H1 (cell line): ENCODE measurements around the gene SLC2A4RG. TPM values are rescaled to one million over a fixed set of nuclear protein-coding genes. Genes with fewer than 3 reads are reported as not detected.

Experiments used
- CTCF ChIA-PET: fragments of 300-600 bp; sonication (Branson Sonifier 250); formaldehyde crosslinking; loops from one replicate; lab custom pipeline; 2021; ENCODE audit not compliant: partially characterized antibody; lab: Charles Lee
- POLR2A ChIA-PET: fragments of 300-600 bp; sonication (Branson Sonifier 250); formaldehyde crosslinking; loops from one replicate; lab custom pipeline; 2021; ENCODE audit warnings: inconsistent platforms; ENCODE audit not compliant: partially characterized antibody; lab: Charles Lee
- DNase-seq, 2 experiments: peaks; one replicate each; pipeline versions ENCODE4 v3.0.0 to v3.0.0-alpha.2; 2010 to 2022; ENCODE audit warnings: low spot score in 2 of 2, low read depth in 1 of 2, mixed read lengths in 1 of 2
- FAIRE-seq: peaks from 2 replicates; lab custom pipeline; 2011; peaks lifted over from hg19 to GRCh38; lab: Jason Lieb, UNC
- H2AFZ ChIP-seq: 2 replicates; pipeline ENCODE4 v1.8.1; 2012; ENCODE audit warnings: low read length, inconsistent platforms
- H2AK5ac ChIP-seq: 2 replicates; pipeline ENCODE4 v1.6.1; 2013; ENCODE audit warnings: low read depth, low read length
- H2BK120ac ChIP-seq: replicated peaks from 2 replicates; pipeline ENCODE3; 2013; ENCODE audit warnings: low read depth, low read length, inconsistent platforms
- H2BK12ac ChIP-seq: 2 replicates; pipeline ENCODE4 v1.6.1; 2013; ENCODE audit warnings: low read depth, low read length
- H2BK15ac ChIP-seq: 2 replicates; pipeline ENCODE4 v1.6.1; 2013; ENCODE audit warnings: low read length
- H2BK20ac ChIP-seq: 2 replicates; pipeline ENCODE4 v1.6.1; 2013; ENCODE audit warnings: low read length
- H2BK5ac ChIP-seq: 2 replicates; pipeline ENCODE4 v1.6.1; 2013; ENCODE audit warnings: low read depth, low read length
- H3K14ac ChIP-seq: 2 replicates; pipeline ENCODE4 v1.6.1; 2013; ENCODE audit warnings: inconsistent platforms; ENCODE audit not compliant: insufficient read length
- H3K18ac ChIP-seq: 2 replicates; pipeline ENCODE4 v1.6.1; 2013; ENCODE audit warnings: low read length; ENCODE audit errors: extremely low read depth
- H3K23ac ChIP-seq: 2 replicates; pipeline ENCODE4 v1.6.1; 2013; ENCODE audit warnings: inconsistent platforms; ENCODE audit not compliant: insufficient read length
- H3K23me2 ChIP-seq: 2 replicates; pipeline ENCODE4 v1.6.1; 2013; ENCODE audit warnings: low read depth, low read length
- H3K27ac ChIP-seq: 2 replicates; pipeline ENCODE4 v1.6.1; 2011; ENCODE audit warnings: low read depth, low read length, inconsistent platforms
- H3K27me3 ChIP-seq, 4 experiments: replicated peaks in 1 of 4; 1 replicate in 1 of 4; 2 replicates in 3 of 4; pipeline versions ENCODE4 v1.6.1 to v1.8.1; 2011 to 2013; ENCODE audit warnings: low read length in 3 of 4, mild to moderate bottlenecking in 3 of 4, inconsistent platforms in 2 of 4, mixed read lengths in 2 of 4, moderate library complexity in 1 of 4; ENCODE audit not compliant: control insufficient read depth in 3 of 4, insufficient read depth in 3 of 4; ENCODE audit errors: extremely low read depth in 1 of 4
- H3K36me3 ChIP-seq, 4 experiments: 2 replicates each; pipeline versions ENCODE4 v1.6.1 to v1.8.1; 2011 to 2013; ENCODE audit warnings: mild to moderate bottlenecking in 4 of 4, low read length in 3 of 4, moderate library complexity in 2 of 4, control low read depth in 1 of 4, inconsistent platforms in 1 of 4; ENCODE audit not compliant: insufficient read depth in 4 of 4, control insufficient read depth in 2 of 4
- H3K4ac ChIP-seq: replicated peaks from 2 replicates; pipeline ENCODE3; 2013; ENCODE audit warnings: low read length, low read depth, mixed read lengths, inconsistent platforms; ENCODE audit not compliant: insufficient read length
- H3K4me1 ChIP-seq, 4 experiments: replicated peaks in 1 of 4; 1 replicate in 1 of 4; 2 replicates in 3 of 4; pipeline versions ENCODE4 v1.6.1 to v1.8.1; 2011 to 2013; ENCODE audit warnings: low read length in 3 of 4, inconsistent platforms in 2 of 4, mixed read lengths in 1 of 4; ENCODE audit not compliant: insufficient read depth in 4 of 4, control insufficient read depth in 3 of 4
- H3K4me2 ChIP-seq, 2 experiments: 2 replicates each; pipeline versions ENCODE4 v1.6.1 to v1.8.1; 2011 to 2013; ENCODE audit warnings: low read depth in 2 of 2, low read length in 2 of 2, control low read depth in 1 of 2, inconsistent platforms in 1 of 2, mild to moderate bottlenecking in 1 of 2; ENCODE audit not compliant: insufficient read depth in 1 of 2
- H3K4me3 ChIP-seq, 4 experiments: fragments of 200-600, 300-600 bp in 1 of 4; sonication (generic), shearing (Covaris generic), sonication (Bioruptor Twin) in 1 of 4; 2 replicates each; pipeline versions ENCODE4 v1.5.1 to v1.8.1; 2011 to 2016; ENCODE audit warnings: low read length in 4 of 4, low read depth in 3 of 4, control low read depth in 2 of 4, inconsistent platforms in 2 of 4, mild to moderate bottlenecking in 2 of 4, mixed read lengths in 1 of 4, moderate library complexity in 1 of 4; ENCODE audit not compliant: insufficient read depth in 2 of 4; ENCODE audit errors: extremely low read depth in 1 of 4
- H3K56ac ChIP-seq: replicated peaks from 2 replicates; pipeline ENCODE3; 2013; ENCODE audit warnings: low read depth, mild to moderate bottlenecking, mixed read lengths, low read length, inconsistent platforms; ENCODE audit not compliant: insufficient read length
- H3K79me1 ChIP-seq: 2 replicates; pipeline ENCODE4 v1.6.1; 2013; ENCODE audit warnings: low read depth, low read length, control low read depth
- H3K79me2 ChIP-seq, 2 experiments: 2 replicates each; pipeline versions ENCODE4 v1.6.1 to v1.8.1; 2012 to 2013; ENCODE audit warnings: low read length in 2 of 2, mild to moderate bottlenecking in 2 of 2, inconsistent platforms in 1 of 2; ENCODE audit not compliant: insufficient read depth in 2 of 2, control insufficient read depth in 1 of 2
- H3K9ac ChIP-seq, 4 experiments: replicated peaks in 1 of 4; 1 replicate in 1 of 4; 2 replicates in 3 of 4; pipeline versions ENCODE4 v1.6.1 to v1.8.1; 2011 to 2013; ENCODE audit warnings: low read depth in 3 of 4, low read length in 3 of 4, control low read depth in 2 of 4, mild to moderate bottlenecking in 2 of 4, moderate library complexity in 2 of 4, inconsistent platforms in 1 of 4; ENCODE audit errors: extremely low read depth in 1 of 4
- H3K9me3 ChIP-seq, 2 experiments: 2 replicates each; pipeline versions ENCODE4 v1.6.1 to v1.8.1; 2012 to 2013; ENCODE audit warnings: mild to moderate bottlenecking in 2 of 2, moderate library complexity in 2 of 2, control low read depth in 1 of 2, inconsistent platforms in 1 of 2, low read depth in 1 of 2, low read length in 1 of 2, mixed read lengths in 1 of 2; ENCODE audit not compliant: insufficient read depth in 2 of 2
- H4K20me1 ChIP-seq, 2 experiments: replicated peaks in 1 of 2; 2 replicates each; pipeline versions ENCODE3 to v1.8.1; 2011 to 2013; ENCODE audit warnings: inconsistent platforms in 2 of 2, low read length in 2 of 2, mild to moderate bottlenecking in 1 of 2; ENCODE audit not compliant: insufficient read depth in 2 of 2, control insufficient read depth in 1 of 2
- H4K5ac ChIP-seq: 2 replicates; pipeline ENCODE4 v1.6.1; 2013; ENCODE audit warnings: low read length, low read depth, mixed read lengths, inconsistent platforms; ENCODE audit not compliant: insufficient read length
- H4K8ac ChIP-seq: 2 replicates; pipeline ENCODE4 v1.8.0; 2013; ENCODE audit warnings: mild to moderate bottlenecking, moderate library complexity, low read length, inconsistent platforms; ENCODE audit not compliant: insufficient read depth; ENCODE audit errors: extremely low read depth
- H4K91ac ChIP-seq: replicated peaks from 2 replicates; pipeline ENCODE3; 2013; ENCODE audit warnings: low read length, mixed read lengths, inconsistent platforms; ENCODE audit not compliant: insufficient read length
- CBX5 ChIP-seq: fragments of 300-800, 300-1000 bp; sonication (generic); IDR thresholded peaks from 2 replicates; pipeline ENCODE4 v1.7.1; 2016; ENCODE audit warnings: antibody characterized with exemption, low read length, low read depth
- CBX8 ChIP-seq: fragments of 300-800, 300-1000 bp; sonication (generic); IDR thresholded peaks from 2 replicates; pipeline ENCODE4 v1.7.1; 2016; ENCODE audit warnings: low read depth, low read length, borderline replicate concordance
- CHD2 ChIP-seq: IDR thresholded peaks from 2 replicates; pipeline ENCODE4 v1.6.1; 2012; ENCODE audit warnings: low read length, improper control_type of control experiment
- CREB1 ChIP-seq: IDR thresholded peaks from 2 replicates; pipeline ENCODE4 v1.6.1; 2012; ENCODE audit warnings: inconsistent platforms
- CTBP2 ChIP-seq: IDR thresholded peaks from 2 replicates; pipeline ENCODE4 v1.7.0; 2011; ENCODE audit warnings: borderline replicate concordance, mild to moderate bottlenecking, moderate library complexity, mixed read lengths, low read length; ENCODE audit not compliant: insufficient read depth, insufficient read length
- JUN ChIP-seq: IDR thresholded peaks from 2 replicates; pipeline ENCODE4 v1.6.1; 2011; ENCODE audit warnings: low read depth, mild to moderate bottlenecking, improper control_type of control experiment, low read length
- JUND ChIP-seq: IDR thresholded peaks from 2 replicates; pipeline ENCODE4 v1.6.1; 2011; ENCODE audit warnings: mild to moderate bottlenecking, improper control_type of control experiment, low read length
- KDM1A ChIP-seq: fragments of 200-600, 300-600 bp; sonication (generic); IDR thresholded peaks from 2 replicates; pipeline ENCODE4 v1.7.1; 2016; ENCODE audit warnings: mild to moderate bottlenecking, low read length, borderline replicate concordance
- SIRT6 ChIP-seq: IDR thresholded peaks from one replicate; pipeline ENCODE4 v1.7.1; 2012; ENCODE audit warnings: low read length, inconsistent platforms
- SP2 ChIP-seq: IDR thresholded peaks from 2 replicates; pipeline ENCODE4 v1.6.1; 2012; ENCODE audit warnings: mild to moderate bottlenecking, low read length, inconsistent platforms
- TAF1 ChIP-seq: IDR thresholded peaks from 2 replicates; pipeline ENCODE4 v1.6.1; 2011; ENCODE audit warnings: mild to moderate bottlenecking, low read depth, low read length
- WGBS, 2 experiments: shearing (Covaris generic) in 1 of 2; methylation state at CpG; one replicate each; pipeline versions ENCODE4 v1.1.6 to v1.1.7; 2013 to 2015; ENCODE audit warnings: low lambda C conversion rate in 2 of 2, mixed read lengths in 2 of 2, inconsistent platforms in 1 of 2, low coverage in 1 of 2, missing lambda C conversion rate in 1 of 2; ENCODE audit not compliant: insufficient replicate concordance in 2 of 2, insufficient coverage in 1 of 2, insufficient read length in 1 of 2; ENCODE audit errors: extremely low coverage in 1 of 2, missing lambda C conversion rate in 1 of 2; 5-methylcytosine and 5-hydroxymethylcytosine counted together
- polyA plus RNA-seq, 7 experiments: library from polyadenylated mRNA; depleted of rRNA in 3 of 7; stranded (reverse) in 5 of 7; unstranded in 2 of 7; fragments of >200 nt in 5 of 7; fragments of 200-250 nt in 2 of 7; gene quantifications; 1 replicate in 5 of 7; 2 replicates in 1 of 7; 4 replicates in 1 of 7; pipeline versions ENCODE4 v1.2.1 to v1.2.3, GENCODE V29; 2011 to 2013; ENCODE audit warnings: missing spikeins in 2 of 7, mixed read lengths in 2 of 7
- total RNA-seq: library from RNA; stranded (reverse); fragmentation: NEBNext Ultra II Directional; extraction: Animal tissue kit (Norgen Biotek cat#: 25700); gene quantifications from 2 replicates; pipeline ENCODE4 v1.2.1, GENCODE V29; 2021

Gene SLC2A4RG
- total and polyA plus RNA-seq, 2 of the 8 experiments (the other 6 are each of a cell fraction or from before 2014, with no cell fraction given): 15.9 to 29.1 TPM

GRCh38 chr20:63699466-63700198 is 39.9 kb upstream of the SLC2A4RG start:
- Histone ChIP-seq H3K4ac (no peak overlapping the region), H3K79me1 (no peaks in the 10 kb centered on the region), H2BK120ac (no peak overlapping the region), H3K27ac (no peak overlapping the region), H4K91ac (no peak overlapping the region), H3K36me3 (peaks cover 0 to 3% (median under 1%) of the 10 kb centered on the region in 4 experiments; a peak in 3 of 8 replicates), H2BK12ac (no peak overlapping the region), H3K23ac (no peak overlapping the region), H3K9ac (no peak overlapping the region), H3K56ac (no peak overlapping the region), H3K9me3 (no peaks in the 10 kb centered on the region), H3K27me3 (no peaks in the 10 kb centered on the region), H2AK5ac (no peak overlapping the region), H4K5ac (no peak overlapping the region), H2AFZ (no peak overlapping the region), H3K23me2 (peaks cover 5% of the 10 kb centered on the region; the same call in 1 of the 2 replicates), H3K4me3 (no peak overlapping the region), H3K18ac (no peak overlapping the region; the same call in none of the 2 replicates), H4K20me1 (peaks cover 2 to 10% of the 10 kb centered on the region in 2 experiments), H3K79me2 (no peaks in the 10 kb centered on the region), H4K8ac (peak overlapping the region; percentile 65; the same call in 1 of the 2 replicates), H3K4me2 (no peak overlapping the region), H3K4me1 (peaks cover 0 to 12% (median 7%) of the 10 kb centered on the region in 4 experiments; a peak in 4 of 7 replicates), H2BK5ac (no peak overlapping the region), H2BK15ac (no peak overlapping the region), H2BK20ac (no peak overlapping the region), H3K14ac (no peak overlapping the region)
- CTCF ChIA-PET: interaction anchor here (0.7 to 2.2 kb wide), 4 partner anchors 8 to 162 kb away, joined by 3 to 9 read pairs (median 4); partner anchors contain the start of genes ARFRP1 and ZGPAT
- FAIRE-seq (no peak), DNase-seq (no peak)
- 85% methylated on average over 16 of the region's 24 CpGs; no CpG with 5 or more reads in 1 of the 2 experiments for WGBS, 2 experiments
- POLR2A ChIA-PET: interaction anchor here (0.5 to 4.2 kb wide), 15 partner anchors 9 to 510 kb away, joined by 3 to 31 read pairs (median 4); partner anchors contain the start of genes RTEL1 and UCKL1
- TF ChIP-seq KDM1A: no peak
- no peak for TF ChIP-seq SP2
- no peak for TF ChIP-seq CBX5
- TF ChIP-seq JUND: no peak
- TF ChIP-seq CHD2: no peak
- TF ChIP-seq TAF1: no peak
- TF ChIP-seq CREB1: no peak
- no peak for TF ChIP-seq JUN
- TF ChIP-seq SIRT6: no peak
- no peak for TF ChIP-seq CTBP2
- TF ChIP-seq CBX8: no peak
